K562 (cell line): ENCODE data around the gene CTPS1.

Experiments
- GABPA ChIP-seq: fragments of 200-800 bp; sonication (Bioruptor generic); conservative IDR thresholded peaks from 2 replicates; pipeline ENCODE4 v1.6.1; 2016; ENCODE audit warnings: low read depth, missing genetic modification characterization, missing compliant biosample characterization
- POLR2A ChIP-seq: fragments of 450-650 bp; conservative IDR thresholded peaks from 2 replicates; pipeline ENCODE4 v1.6.1; 2016
- SIN3A ChIP-seq, 2 experiments: fragments of 150-350 bp in 1 of 2; IDR thresholded peaks; 2 replicates each; pipeline ENCODE4 v1.6.1; 2011 to 2016; ENCODE audit warnings: borderline replicate concordance in 2 of 2, low read depth in 2 of 2, low read length in 2 of 2, mild to moderate bottlenecking in 2 of 2, moderate library complexity in 2 of 2; ENCODE audit not compliant: control insufficient read depth in 1 of 2
- TF ChIP-seq, protein P1 (sequence below), 3 experiments: IDR thresholded peaks in 2 of 3; conservative IDR thresholded peaks in 1 of 3; 2 replicates each; pipeline ENCODE4 v1.5.1; 2011 to 2012; ENCODE audit warnings: low read length in 3 of 3, mild to moderate bottlenecking in 3 of 3, control low read depth in 2 of 3, improper control_type of control experiment in 1 of 3, inconsistent platforms in 1 of 3, low read depth in 1 of 3, mixed read lengths in 1 of 3, moderate library complexity in 1 of 3; ENCODE audit not compliant: insufficient read depth in 2 of 3
- TF ChIP-seq, protein P2 (sequence below): fragments of 450-650 bp; formaldehyde crosslinking; conservative IDR thresholded peaks from 2 replicates; pipeline ENCODE4 v1.4.0; 2022; ENCODE audit warnings: mild to moderate bottlenecking, missing genetic modification characterization

DNA sequence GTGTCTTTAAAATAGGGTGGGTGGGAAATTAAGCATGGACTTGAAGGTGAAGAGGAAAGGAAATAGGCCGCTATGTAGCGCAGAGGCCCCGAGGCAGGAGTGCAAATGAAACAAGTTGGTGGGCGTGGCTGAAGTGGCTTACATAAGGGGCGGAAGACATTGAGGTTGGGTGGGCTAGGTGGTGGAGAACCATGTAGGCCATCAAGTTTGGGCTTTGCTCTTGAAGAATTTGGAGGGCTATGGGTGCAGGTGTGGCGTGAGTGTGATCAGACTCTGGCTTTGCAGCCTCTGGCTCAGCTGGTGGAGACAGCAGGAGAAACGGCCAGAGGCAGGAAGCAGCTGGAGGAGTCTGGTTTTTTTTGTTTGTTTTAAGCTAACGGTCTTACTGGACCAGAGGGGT lies 35.4 kb downstream of the CTPS1 start:
- TF ChIP-seq SIN3A (IDR thresholded peaks at IDR 0.05; ENCODE audit: borderline replicate concordance in 2 of 2, control insufficient read depth in 1 of 2, low read depth in 2 of 2, low read length in 2 of 2) (no peak), POLR2A (peak; percentile 41; the same call in 1 of the 2 replicates), GABPA (tag) (no peak)
- TF ChIP-seq, protein P1, sequence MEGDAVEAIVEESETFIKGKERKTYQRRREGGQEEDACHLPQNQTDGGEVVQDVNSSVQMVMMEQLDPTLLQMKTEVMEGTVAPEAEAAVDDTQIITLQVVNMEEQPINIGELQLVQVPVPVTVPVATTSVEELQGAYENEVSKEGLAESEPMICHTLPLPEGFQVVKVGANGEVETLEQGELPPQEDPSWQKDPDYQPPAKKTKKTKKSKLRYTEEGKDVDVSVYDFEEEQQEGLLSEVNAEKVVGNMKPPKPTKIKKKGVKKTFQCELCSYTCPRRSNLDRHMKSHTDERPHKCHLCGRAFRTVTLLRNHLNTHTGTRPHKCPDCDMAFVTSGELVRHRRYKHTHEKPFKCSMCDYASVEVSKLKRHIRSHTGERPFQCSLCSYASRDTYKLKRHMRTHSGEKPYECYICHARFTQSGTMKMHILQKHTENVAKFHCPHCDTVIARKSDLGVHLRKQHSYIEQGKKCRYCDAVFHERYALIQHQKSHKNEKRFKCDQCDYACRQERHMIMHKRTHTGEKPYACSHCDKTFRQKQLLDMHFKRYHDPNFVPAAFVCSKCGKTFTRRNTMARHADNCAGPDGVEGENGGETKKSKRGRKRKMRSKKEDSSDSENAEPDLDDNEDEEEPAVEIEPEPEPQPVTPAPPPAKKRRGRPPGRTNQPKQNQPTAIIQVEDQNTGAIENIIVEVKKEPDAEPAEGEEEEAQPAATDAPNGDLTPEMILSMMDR (IDR thresholded peaks at IDR 0.05 in 2 of 3, conservative IDR thresholded peaks at IDR 0.05 in 1 of 3; ENCODE audit: insufficient read depth in 2 of 3, low read depth in 1 of 3, low read length in 3 of 3), result no peak
- TF ChIP-seq, protein P2, sequence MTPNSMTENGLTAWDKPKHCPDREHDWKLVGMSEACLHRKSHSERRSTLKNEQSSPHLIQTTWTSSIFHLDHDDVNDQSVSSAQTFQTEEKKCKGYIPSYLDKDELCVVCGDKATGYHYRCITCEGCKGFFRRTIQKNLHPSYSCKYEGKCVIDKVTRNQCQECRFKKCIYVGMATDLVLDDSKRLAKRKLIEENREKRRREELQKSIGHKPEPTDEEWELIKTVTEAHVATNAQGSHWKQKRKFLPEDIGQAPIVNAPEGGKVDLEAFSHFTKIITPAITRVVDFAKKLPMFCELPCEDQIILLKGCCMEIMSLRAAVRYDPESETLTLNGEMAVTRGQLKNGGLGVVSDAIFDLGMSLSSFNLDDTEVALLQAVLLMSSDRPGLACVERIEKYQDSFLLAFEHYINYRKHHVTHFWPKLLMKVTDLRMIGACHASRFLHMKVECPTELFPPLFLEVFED (CRISPR knock-in tag), result no peak
